ENCODE data around the gene FNDC10.
A peak's percentile ranks its signal among the peaks of the same experiment; 100 is the strongest.

FNDC10 gene

DNA sequence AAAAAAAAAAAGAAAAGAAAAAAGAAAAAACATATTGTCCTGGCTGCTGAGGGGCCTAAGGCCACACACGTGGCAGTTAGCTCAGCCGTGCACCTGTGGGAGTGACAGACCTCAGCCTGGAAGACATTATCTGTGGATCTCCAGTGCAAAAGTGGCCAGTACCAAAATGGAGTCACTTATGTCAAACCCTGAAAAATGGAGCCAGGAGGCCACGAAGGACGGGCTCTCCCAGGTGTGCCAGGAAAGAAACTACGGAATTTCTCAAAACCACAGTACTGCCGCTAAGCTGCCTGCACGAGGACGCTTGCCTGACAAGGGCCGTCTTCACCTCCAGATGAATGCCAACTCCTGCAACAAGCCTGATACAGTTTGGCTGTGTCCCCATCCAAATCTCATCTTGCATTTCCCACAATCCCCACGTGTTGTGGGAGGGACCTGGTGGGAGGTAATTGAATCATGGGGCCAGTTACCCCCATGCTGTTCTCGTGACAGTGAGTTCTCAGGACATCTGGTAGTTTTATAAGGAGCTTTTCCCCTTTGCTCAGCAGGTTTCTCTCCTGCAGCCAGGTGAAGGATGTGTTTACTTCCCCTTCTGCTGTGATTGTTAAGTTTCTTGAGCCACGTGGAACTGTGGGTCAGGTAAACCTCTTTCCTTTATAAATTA is 10.0 kb upstream of the FNDC10 start:
- peaks cover 0 to 8% of the 10 kb centered on the region in 2 donors for H3K36me3 ChIP-seq (replicated peaks in 1 of 2; ENCODE audit: control insufficient read depth in 2 of 2, insufficient read depth in 2 of 2, low read length in 2 of 2)
- no peak overlapping the region for H3K23ac ChIP-seq (ENCODE audit: low read depth, low read length, poor library complexity)
- no peak overlapping the region for H3K14ac ChIP-seq (ENCODE audit: low read length)
- no peak overlapping the region for H2AFZ ChIP-seq (ENCODE audit: low read length)
- peaks cover 6% of the 10 kb centered on the region for H3K79me1 ChIP-seq (ENCODE audit: low read depth, low read length)
- H3K9ac ChIP-seq (ENCODE audit: low read depth, low read length, poor library complexity) = no peak overlapping the region
- no peak overlapping the region for H2BK15ac ChIP-seq (ENCODE audit: low read length)
- DNase-seq (ENCODE audit: low spot score) = no peak
- no peak overlapping the region for H3K4me2 ChIP-seq (ENCODE audit: insufficient read depth, low read length, poor library complexity, severe bottlenecking)
- H3K9me3 ChIP-seq (replicated peaks in 1 of 2; ENCODE audit: control insufficient read depth in 2 of 2, insufficient read depth in 1 of 2, low read depth in 1 of 2, low read length in 2 of 2) = no peaks in the 10 kb centered on the region
- no peak overlapping the region for H2BK12ac ChIP-seq (ENCODE audit: low read length)
- no peak overlapping the region for H3K27ac ChIP-seq (replicated peaks; ENCODE audit: low read length)
- no peak overlapping the region for H4K91ac ChIP-seq (ENCODE audit: low read depth, low read length, poor library complexity)
- H3K27me3 ChIP-seq (ENCODE audit: control insufficient read depth in 3 of 3, insufficient read depth in 3 of 3, low read depth in 1 of 3, low read length in 3 of 3) = no peaks in the 10 kb centered on the region
- H3K18ac ChIP-seq (ENCODE audit: low read length) = no peak overlapping the region
- no peak overlapping the region for H2BK5ac ChIP-seq (ENCODE audit: low read length)
- H2AK5ac ChIP-seq (ENCODE audit: low read depth, low read length) = no peak overlapping the region
- no peak overlapping the region for H3K4ac ChIP-seq (ENCODE audit: low read length)
- no peak overlapping the region for H4K8ac ChIP-seq (ENCODE audit: low read depth, low read length)
- no peak overlapping the region for H2BK120ac ChIP-seq (ENCODE audit: low read depth, low read length)
- peaks cover 6 to 12% of the 10 kb centered on the region in 2 donors for H3K4me1 ChIP-seq (ENCODE audit: control insufficient read depth in 2 of 2, insufficient read depth in 1 of 2, low read depth in 1 of 2, low read length in 2 of 2)
- no peak overlapping the region for H3K4me3 ChIP-seq (ENCODE audit: low read length in 2 of 2)
- no CpG with 5 or more reads among the region's 12 CpGs for WGBS, 2 donors (ENCODE audit: extremely low coverage in 2 of 2, insufficient read length in 2 of 2, insufficient replicate concordance in 1 of 2)

DNA sequence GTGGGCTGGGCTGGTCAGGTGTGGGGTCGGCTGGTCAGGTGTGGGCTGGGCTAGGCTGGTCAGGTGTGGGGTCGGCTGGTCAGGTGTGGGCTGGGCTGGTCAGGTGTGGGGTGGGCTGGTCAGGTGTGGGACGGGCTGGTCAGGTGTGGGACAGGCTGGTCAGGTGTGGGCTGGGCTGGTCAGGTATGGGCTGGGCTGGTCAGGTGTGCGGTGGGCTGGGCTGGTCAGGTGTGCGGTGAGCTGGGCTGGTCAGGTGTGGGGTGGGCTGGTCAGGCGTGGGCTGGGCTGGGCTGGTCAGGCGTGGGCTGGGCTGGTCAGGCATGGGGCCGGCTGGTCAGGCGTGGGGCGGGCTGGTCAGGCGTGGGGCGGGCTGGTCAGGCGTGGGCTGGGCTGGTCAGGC is 6.3 kb upstream of the FNDC10 start:
- Histone ChIP-seq H4K8ac (ENCODE audit: low read depth, low read length) (no peak overlapping the region), H2BK15ac (ENCODE audit: low read length) (no peak overlapping the region), H3K27me3 (ENCODE audit: control insufficient read depth in 3 of 3, insufficient read depth in 3 of 3, low read depth in 1 of 3, low read length in 3 of 3) (peaks cover 3 to 13% (median 3%) of the 10 kb centered on the region in 3 experiments), H3K9ac (ENCODE audit: low read depth, low read length, poor library complexity) (no peak overlapping the region), H3K14ac (ENCODE audit: low read length) (no peak overlapping the region), H2BK12ac (ENCODE audit: low read length) (no peak overlapping the region), H3K23ac (ENCODE audit: low read depth, low read length, poor library complexity) (peak overlapping the region; percentile 55), H3K4me3 (ENCODE audit: low read length in 2 of 2) (no peak overlapping the region), H3K18ac (ENCODE audit: low read length) (no peak overlapping the region), H2AFZ (ENCODE audit: low read length) (no peak overlapping the region), H3K4ac (ENCODE audit: low read length) (no peak overlapping the region), H2BK120ac (ENCODE audit: low read depth, low read length) (no peak overlapping the region), H3K4me1 (ENCODE audit: control insufficient read depth in 2 of 2, insufficient read depth in 1 of 2, low read depth in 1 of 2, low read length in 2 of 2) (no peaks in the 10 kb centered on the region), H3K27ac (replicated peaks; ENCODE audit: low read length) (no peak overlapping the region), H3K9me3 (replicated peaks in 1 of 2; ENCODE audit: control insufficient read depth in 2 of 2, insufficient read depth in 1 of 2, low read depth in 1 of 2, low read length in 2 of 2) (peaks cover 0 to 2% of the 10 kb centered on the region in 2 donors), H3K36me3 (replicated peaks in 1 of 2; ENCODE audit: control insufficient read depth in 2 of 2, insufficient read depth in 2 of 2, low read length in 2 of 2) (no peaks in the 10 kb centered on the region), H3K4me2 (ENCODE audit: insufficient read depth, low read length, poor library complexity, severe bottlenecking) (no peak overlapping the region), H2BK5ac (ENCODE audit: low read length) (no peak overlapping the region), H4K91ac (ENCODE audit: low read depth, low read length, poor library complexity) (no peak overlapping the region), H2AK5ac (ENCODE audit: low read depth, low read length) (no peak overlapping the region), H3K79me1 (ENCODE audit: low read depth, low read length) (no peaks in the 10 kb centered on the region)
- WGBS, 2 donors (ENCODE audit: extremely low coverage in 2 of 2, insufficient read length in 2 of 2, insufficient replicate concordance in 1 of 2) = no CpG with 5 or more reads among the region's 13 CpGs
- DNase-seq (ENCODE audit: low spot score) = no peak

- H3K79me1 ChIP-seq (ENCODE audit: low read depth, low read length) = no peaks in the 10 kb centered on the region
- H3K14ac ChIP-seq (ENCODE audit: low read length) = no peak overlapping the region
- no peak for DNase-seq (ENCODE audit: low spot score)
- no peak overlapping the region for H2AFZ ChIP-seq (ENCODE audit: low read length)
- no peak overlapping the region for H2AK5ac ChIP-seq (ENCODE audit: low read depth, low read length)
- H2BK12ac ChIP-seq (ENCODE audit: low read length) = no peak overlapping the region
- H3K4me2 ChIP-seq (ENCODE audit: insufficient read depth, low read length, poor library complexity, severe bottlenecking) = no peak overlapping the region
- peak overlapping the region; percentile 17 for H4K8ac ChIP-seq (ENCODE audit: low read depth, low read length)
- no peak overlapping the region for H2BK15ac ChIP-seq (ENCODE audit: low read length)
- peaks cover 7 to 18% (median 7%) of the 10 kb centered on the region in 3 experiments for H3K27me3 ChIP-seq (ENCODE audit: control insufficient read depth in 3 of 3, insufficient read depth in 3 of 3, low read depth in 1 of 3, low read length in 3 of 3)
- no peak overlapping the region for H2BK120ac ChIP-seq (ENCODE audit: low read depth, low read length)
- H3K4me3 ChIP-seq (ENCODE audit: low read length in 2 of 2) = no peak overlapping the region
- no peak overlapping the region for H3K4ac ChIP-seq (ENCODE audit: low read length)
- peak overlapping the region; percentile 31 for H3K23ac ChIP-seq (ENCODE audit: low read depth, low read length, poor library complexity)
- no peak overlapping the region for H4K91ac ChIP-seq (ENCODE audit: low read depth, low read length, poor library complexity)
- peaks cover 0 to 2% of the 10 kb centered on the region in 2 donors for H3K9me3 ChIP-seq (replicated peaks in 1 of 2; ENCODE audit: control insufficient read depth in 2 of 2, insufficient read depth in 1 of 2, low read depth in 1 of 2, low read length in 2 of 2)
- H3K4me1 ChIP-seq (ENCODE audit: control insufficient read depth in 2 of 2, insufficient read depth in 1 of 2, low read depth in 1 of 2, low read length in 2 of 2) = peaks cover 0 to 3% of the 10 kb centered on the region in 2 donors
- no peaks in the 10 kb centered on the region for H3K36me3 ChIP-seq (replicated peaks in 1 of 2; ENCODE audit: control insufficient read depth in 2 of 2, insufficient read depth in 2 of 2, low read length in 2 of 2)
- peak overlapping the region; percentile 28 for H3K18ac ChIP-seq (ENCODE audit: low read length)
- WGBS, 2 donors (ENCODE audit: extremely low coverage in 2 of 2, insufficient read length in 2 of 2, insufficient replicate concordance in 1 of 2) = no CpG with 5 or more reads among the region's 17 CpGs
- H2BK5ac ChIP-seq (ENCODE audit: low read length) = no peak overlapping the region
- no peak overlapping the region for H3K27ac ChIP-seq (replicated peaks; ENCODE audit: low read length)
- no peak overlapping the region for H3K9ac ChIP-seq (ENCODE audit: low read depth, low read length, poor library complexity)
Measured at GRCh38 chr1:1605724-1606123, 5.8 kb upstream of the FNDC10 start.

- Histone ChIP-seq H3K4me1 (ENCODE audit: control insufficient read depth in 2 of 2, insufficient read depth in 1 of 2, low read depth in 1 of 2, low read length in 2 of 2) (peaks cover 3 to 8% of the 10 kb centered on the region in 2 donors), H3K4me2 (ENCODE audit: insufficient read depth, low read length, poor library complexity, severe bottlenecking) (no peak overlapping the region), H2AFZ (ENCODE audit: low read length) (no peak overlapping the region), H4K91ac (ENCODE audit: low read depth, low read length, poor library complexity) (no peak overlapping the region), H3K18ac (ENCODE audit: low read length) (no peak overlapping the region), H3K23ac (ENCODE audit: low read depth, low read length, poor library complexity) (peak overlapping the region; percentile 31), H3K27me3 (ENCODE audit: control insufficient read depth in 3 of 3, insufficient read depth in 3 of 3, low read depth in 1 of 3, low read length in 3 of 3) (peaks cover 12 to 24% (median 12%) of the 10 kb centered on the region in 3 experiments), H3K36me3 (replicated peaks in 1 of 2; ENCODE audit: control insufficient read depth in 2 of 2, insufficient read depth in 2 of 2, low read length in 2 of 2) (no peaks in the 10 kb centered on the region), H3K4ac (ENCODE audit: low read length) (no peak overlapping the region), H4K8ac (ENCODE audit: low read depth, low read length) (no peak overlapping the region), H2BK12ac (ENCODE audit: low read length) (no peak overlapping the region), H2AK5ac (ENCODE audit: low read depth, low read length) (no peak overlapping the region), H3K79me1 (ENCODE audit: low read depth, low read length) (no peaks in the 10 kb centered on the region), H3K9me3 (replicated peaks in 1 of 2; ENCODE audit: control insufficient read depth in 2 of 2, insufficient read depth in 1 of 2, low read depth in 1 of 2, low read length in 2 of 2) (peaks cover 0 to 2% of the 10 kb centered on the region in 2 donors), H3K27ac (replicated peaks; ENCODE audit: low read length) (no peak overlapping the region), H2BK15ac (ENCODE audit: low read length) (no peak overlapping the region), H2BK120ac (ENCODE audit: low read depth, low read length) (no peak overlapping the region), H2BK5ac (ENCODE audit: low read length) (no peak overlapping the region), H3K14ac (ENCODE audit: low read length) (no peak overlapping the region), H3K4me3 (ENCODE audit: low read length in 2 of 2) (no peak overlapping the region), H3K9ac (ENCODE audit: low read depth, low read length, poor library complexity) (peak overlapping the region; percentile 21)
- WGBS, 2 donors (ENCODE audit: extremely low coverage in 2 of 2, insufficient read length in 2 of 2, insufficient replicate concordance in 1 of 2) = no CpG with 5 or more reads among the region's 14 CpGs
- DNase-seq (ENCODE audit: low spot score) = no peak
Measured at GRCh38 chr1:1605034-1605591, 5.2 kb upstream of the FNDC10 start.
